H1 (cell line): Measurements from ENCODE around the gene RFX2. TPM values are rescaled to one million over a fixed set of nuclear protein-coding genes. Genes with fewer than 3 reads are reported as not detected.

Experiments used
- CTCF ChIA-PET: fragments of 300-600 bp; sonication (Branson Sonifier 250); formaldehyde crosslinking; loops from one replicate; lab custom pipeline; 2021; ENCODE audit not compliant: partially characterized antibody; lab: Charles Lee
- POLR2A ChIA-PET: fragments of 300-600 bp; sonication (Branson Sonifier 250); formaldehyde crosslinking; loops from one replicate; lab custom pipeline; 2021; ENCODE audit warnings: inconsistent platforms; ENCODE audit not compliant: partially characterized antibody; lab: Charles Lee
- DNase-seq, 2 experiments: peaks; one replicate each; pipeline versions ENCODE4 v3.0.0 to v3.0.0-alpha.2; 2010 to 2022; ENCODE audit warnings: low spot score in 2 of 2, low read depth in 1 of 2, mixed read lengths in 1 of 2
- FAIRE-seq: peaks from 2 replicates; lab custom pipeline; 2011; peaks lifted over from hg19 to GRCh38; lab: Jason Lieb, UNC
- H2AFZ ChIP-seq: 2 replicates; pipeline ENCODE4 v1.8.1; 2012; ENCODE audit warnings: low read length, inconsistent platforms
- H2AK5ac ChIP-seq: 2 replicates; pipeline ENCODE4 v1.6.1; 2013; ENCODE audit warnings: low read depth, low read length
- H2BK120ac ChIP-seq: replicated peaks from 2 replicates; pipeline ENCODE3; 2013; ENCODE audit warnings: low read depth, low read length, inconsistent platforms
- H2BK12ac ChIP-seq: 2 replicates; pipeline ENCODE4 v1.6.1; 2013; ENCODE audit warnings: low read depth, low read length
- H2BK15ac ChIP-seq: 2 replicates; pipeline ENCODE4 v1.6.1; 2013; ENCODE audit warnings: low read length
- H2BK20ac ChIP-seq: 2 replicates; pipeline ENCODE4 v1.6.1; 2013; ENCODE audit warnings: low read length
- H2BK5ac ChIP-seq: 2 replicates; pipeline ENCODE4 v1.6.1; 2013; ENCODE audit warnings: low read depth, low read length
- H3K14ac ChIP-seq: 2 replicates; pipeline ENCODE4 v1.6.1; 2013; ENCODE audit warnings: inconsistent platforms; ENCODE audit not compliant: insufficient read length
- H3K18ac ChIP-seq: 2 replicates; pipeline ENCODE4 v1.6.1; 2013; ENCODE audit warnings: low read length; ENCODE audit errors: extremely low read depth
- H3K23ac ChIP-seq: 2 replicates; pipeline ENCODE4 v1.6.1; 2013; ENCODE audit warnings: inconsistent platforms; ENCODE audit not compliant: insufficient read length
- H3K23me2 ChIP-seq: 2 replicates; pipeline ENCODE4 v1.6.1; 2013; ENCODE audit warnings: low read depth, low read length
- H3K27ac ChIP-seq: 2 replicates; pipeline ENCODE4 v1.6.1; 2011; ENCODE audit warnings: low read depth, low read length, inconsistent platforms
- H3K27me3 ChIP-seq, 4 experiments: replicated peaks in 1 of 4; 1 replicate in 1 of 4; 2 replicates in 3 of 4; pipeline versions ENCODE4 v1.6.1 to v1.8.1; 2011 to 2013; ENCODE audit warnings: low read length in 3 of 4, mild to moderate bottlenecking in 3 of 4, inconsistent platforms in 2 of 4, mixed read lengths in 2 of 4, moderate library complexity in 1 of 4; ENCODE audit not compliant: control insufficient read depth in 3 of 4, insufficient read depth in 3 of 4; ENCODE audit errors: extremely low read depth in 1 of 4
- H3K36me3 ChIP-seq, 4 experiments: 2 replicates each; pipeline versions ENCODE4 v1.6.1 to v1.8.1; 2011 to 2013; ENCODE audit warnings: mild to moderate bottlenecking in 4 of 4, low read length in 3 of 4, moderate library complexity in 2 of 4, control low read depth in 1 of 4, inconsistent platforms in 1 of 4; ENCODE audit not compliant: insufficient read depth in 4 of 4, control insufficient read depth in 2 of 4
- H3K4ac ChIP-seq: replicated peaks from 2 replicates; pipeline ENCODE3; 2013; ENCODE audit warnings: low read length, low read depth, mixed read lengths, inconsistent platforms; ENCODE audit not compliant: insufficient read length
- H3K4me1 ChIP-seq, 4 experiments: replicated peaks in 1 of 4; 1 replicate in 1 of 4; 2 replicates in 3 of 4; pipeline versions ENCODE4 v1.6.1 to v1.8.1; 2011 to 2013; ENCODE audit warnings: low read length in 3 of 4, inconsistent platforms in 2 of 4, mixed read lengths in 1 of 4; ENCODE audit not compliant: insufficient read depth in 4 of 4, control insufficient read depth in 3 of 4
- H3K4me2 ChIP-seq, 2 experiments: 2 replicates each; pipeline versions ENCODE4 v1.6.1 to v1.8.1; 2011 to 2013; ENCODE audit warnings: low read depth in 2 of 2, low read length in 2 of 2, control low read depth in 1 of 2, inconsistent platforms in 1 of 2, mild to moderate bottlenecking in 1 of 2; ENCODE audit not compliant: insufficient read depth in 1 of 2
- H3K4me3 ChIP-seq, 4 experiments: fragments of 200-600, 300-600 bp in 1 of 4; sonication (generic), shearing (Covaris generic), sonication (Bioruptor Twin) in 1 of 4; 2 replicates each; pipeline versions ENCODE4 v1.5.1 to v1.8.1; 2011 to 2016; ENCODE audit warnings: low read length in 4 of 4, low read depth in 3 of 4, control low read depth in 2 of 4, inconsistent platforms in 2 of 4, mild to moderate bottlenecking in 2 of 4, mixed read lengths in 1 of 4, moderate library complexity in 1 of 4; ENCODE audit not compliant: insufficient read depth in 2 of 4; ENCODE audit errors: extremely low read depth in 1 of 4
- H3K56ac ChIP-seq: replicated peaks from 2 replicates; pipeline ENCODE3; 2013; ENCODE audit warnings: low read depth, mild to moderate bottlenecking, mixed read lengths, low read length, inconsistent platforms; ENCODE audit not compliant: insufficient read length
- H3K79me1 ChIP-seq: 2 replicates; pipeline ENCODE4 v1.6.1; 2013; ENCODE audit warnings: low read depth, low read length, control low read depth
- H3K79me2 ChIP-seq, 2 experiments: 2 replicates each; pipeline versions ENCODE4 v1.6.1 to v1.8.1; 2012 to 2013; ENCODE audit warnings: low read length in 2 of 2, mild to moderate bottlenecking in 2 of 2, inconsistent platforms in 1 of 2; ENCODE audit not compliant: insufficient read depth in 2 of 2, control insufficient read depth in 1 of 2
- H3K9ac ChIP-seq, 4 experiments: replicated peaks in 1 of 4; 1 replicate in 1 of 4; 2 replicates in 3 of 4; pipeline versions ENCODE4 v1.6.1 to v1.8.1; 2011 to 2013; ENCODE audit warnings: low read depth in 3 of 4, low read length in 3 of 4, control low read depth in 2 of 4, mild to moderate bottlenecking in 2 of 4, moderate library complexity in 2 of 4, inconsistent platforms in 1 of 4; ENCODE audit errors: extremely low read depth in 1 of 4
- H3K9me3 ChIP-seq, 2 experiments: 2 replicates each; pipeline versions ENCODE4 v1.6.1 to v1.8.1; 2012 to 2013; ENCODE audit warnings: mild to moderate bottlenecking in 2 of 2, moderate library complexity in 2 of 2, control low read depth in 1 of 2, inconsistent platforms in 1 of 2, low read depth in 1 of 2, low read length in 1 of 2, mixed read lengths in 1 of 2; ENCODE audit not compliant: insufficient read depth in 2 of 2
- H4K20me1 ChIP-seq, 2 experiments: replicated peaks in 1 of 2; 2 replicates each; pipeline versions ENCODE3 to v1.8.1; 2011 to 2013; ENCODE audit warnings: inconsistent platforms in 2 of 2, low read length in 2 of 2, mild to moderate bottlenecking in 1 of 2; ENCODE audit not compliant: insufficient read depth in 2 of 2, control insufficient read depth in 1 of 2
- H4K5ac ChIP-seq: 2 replicates; pipeline ENCODE4 v1.6.1; 2013; ENCODE audit warnings: low read length, low read depth, mixed read lengths, inconsistent platforms; ENCODE audit not compliant: insufficient read length
- H4K8ac ChIP-seq: 2 replicates; pipeline ENCODE4 v1.8.0; 2013; ENCODE audit warnings: mild to moderate bottlenecking, moderate library complexity, low read length, inconsistent platforms; ENCODE audit not compliant: insufficient read depth; ENCODE audit errors: extremely low read depth
- H4K91ac ChIP-seq: replicated peaks from 2 replicates; pipeline ENCODE3; 2013; ENCODE audit warnings: low read length, mixed read lengths, inconsistent platforms; ENCODE audit not compliant: insufficient read length
- CBX5 ChIP-seq: fragments of 300-800, 300-1000 bp; sonication (generic); IDR thresholded peaks from 2 replicates; pipeline ENCODE4 v1.7.1; 2016; ENCODE audit warnings: antibody characterized with exemption, low read length, low read depth
- CTBP2 ChIP-seq: IDR thresholded peaks from 2 replicates; pipeline ENCODE4 v1.7.0; 2011; ENCODE audit warnings: borderline replicate concordance, mild to moderate bottlenecking, moderate library complexity, mixed read lengths, low read length; ENCODE audit not compliant: insufficient read depth, insufficient read length
- EGR1 ChIP-seq: IDR thresholded peaks from 2 replicates; pipeline ENCODE4 v1.6.1; 2011; ENCODE audit warnings: low read depth, low read length, borderline replicate concordance
- POLR2A ChIP-seq, 2 experiments: IDR thresholded peaks; 1 replicate in 1 of 2; 2 replicates in 1 of 2; pipeline ENCODE4 v1.6.1; 2011; ENCODE audit warnings: low read depth in 2 of 2, low read length in 2 of 2, mild to moderate bottlenecking in 2 of 2; ENCODE audit errors: control extremely low read depth in 1 of 2
- RAD21 ChIP-seq, 2 experiments: IDR thresholded peaks in 1 of 2; conservative IDR thresholded peaks in 1 of 2; 2 replicates each; pipeline ENCODE4 v1.6.1; 2011; ENCODE audit warnings: low read depth in 2 of 2, low read length in 2 of 2, improper control_type of control experiment in 1 of 2, inconsistent platforms in 1 of 2, mild to moderate bottlenecking in 1 of 2, moderate library complexity in 1 of 2
- SIX5 ChIP-seq: IDR thresholded peaks from 2 replicates; pipeline ENCODE4 v1.6.1; 2011; ENCODE audit warnings: mild to moderate bottlenecking, low read depth, low read length
- SRF ChIP-seq: IDR thresholded peaks from 2 replicates; pipeline ENCODE4 v1.6.1; 2011; ENCODE audit warnings: mild to moderate bottlenecking, low read depth, low read length, moderate library complexity
- TBP ChIP-seq: IDR thresholded peaks from 2 replicates; pipeline ENCODE4 v1.6.1; 2011; ENCODE audit warnings: low read depth, low read length, improper control_type of control experiment
- WGBS, 2 experiments: shearing (Covaris generic) in 1 of 2; methylation state at CpG; one replicate each; pipeline versions ENCODE4 v1.1.6 to v1.1.7; 2013 to 2015; ENCODE audit warnings: low lambda C conversion rate in 2 of 2, mixed read lengths in 2 of 2, inconsistent platforms in 1 of 2, low coverage in 1 of 2, missing lambda C conversion rate in 1 of 2; ENCODE audit not compliant: insufficient replicate concordance in 2 of 2, insufficient coverage in 1 of 2, insufficient read length in 1 of 2; ENCODE audit errors: extremely low coverage in 1 of 2, missing lambda C conversion rate in 1 of 2; 5-methylcytosine and 5-hydroxymethylcytosine counted together
- polyA plus RNA-seq, 7 experiments: library from polyadenylated mRNA; depleted of rRNA in 3 of 7; stranded (reverse) in 5 of 7; unstranded in 2 of 7; fragments of >200 nt in 5 of 7; fragments of 200-250 nt in 2 of 7; gene quantifications; 1 replicate in 5 of 7; 2 replicates in 1 of 7; 4 replicates in 1 of 7; pipeline versions ENCODE4 v1.2.1 to v1.2.3, GENCODE V29; 2011 to 2013; ENCODE audit warnings: missing spikeins in 2 of 7, mixed read lengths in 2 of 7
- total RNA-seq: library from RNA; stranded (reverse); fragmentation: NEBNext Ultra II Directional; extraction: Animal tissue kit (Norgen Biotek cat#: 25700); gene quantifications from 2 replicates; pipeline ENCODE4 v1.2.1, GENCODE V29; 2021
- TF ChIP-seq, protein P1 (sequence below), 3 experiments: IDR thresholded peaks; 1 replicate in 2 of 3; 2 replicates in 1 of 3; pipeline versions ENCODE4 v1.5.1 to v1.6.1; 2011; ENCODE audit warnings: low read length in 3 of 3, mild to moderate bottlenecking in 3 of 3, inconsistent platforms in 2 of 3, low read depth in 1 of 3, moderate library complexity in 1 of 3; ENCODE audit not compliant: insufficient read depth in 1 of 3; ENCODE audit errors: control extremely low read depth in 1 of 3

Gene RFX2
- total and polyA plus RNA-seq, 2 of the 8 experiments (the other 6 are each of a cell fraction or from before 2014, with no cell fraction given): 4.8 to 5.3 TPM

DNA sequence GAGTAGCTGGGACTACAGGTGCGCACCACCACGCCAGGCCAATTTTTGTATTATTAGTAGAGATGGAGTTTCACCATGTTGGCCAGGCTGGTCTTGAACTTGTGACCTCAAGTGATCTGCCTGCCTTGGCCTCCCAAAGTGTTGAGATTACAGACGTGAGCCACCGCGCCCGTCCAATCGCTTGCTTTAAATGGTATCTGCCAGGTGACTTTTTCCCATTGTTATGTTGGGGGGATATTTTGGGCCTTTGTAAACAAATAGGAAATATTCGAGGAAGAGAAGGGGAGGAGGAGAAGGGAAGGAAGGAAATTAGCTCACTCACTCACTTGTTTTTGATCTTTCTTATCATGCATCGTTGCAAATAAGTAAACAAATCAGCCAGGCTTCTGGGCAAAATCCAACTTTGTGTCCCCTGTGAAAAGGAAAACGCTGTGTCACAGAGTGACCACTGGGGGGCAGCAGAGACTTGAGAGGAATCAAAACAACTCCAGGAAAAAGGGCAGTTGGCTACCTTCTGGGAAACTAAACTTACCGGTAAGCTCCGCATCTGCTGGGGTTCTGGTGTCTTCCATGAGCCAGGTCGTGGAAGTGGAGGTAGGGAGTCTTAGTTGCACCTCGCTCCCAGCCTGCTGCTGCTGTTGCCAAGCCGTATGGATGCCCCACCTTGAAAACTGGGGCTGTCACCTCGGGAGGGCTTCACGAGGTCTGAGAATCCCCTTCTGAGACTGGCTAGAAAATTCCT is 123.1 kb downstream of the RFX2 start:
- Histone ChIP-seq H3K27me3 (peaks cover 0 to 3% (median 0%) of the 10 kb centered on the region in 4 experiments; a peak in 3 of 7 replicates), H2BK15ac (no peak overlapping the region), H2BK12ac (no peak overlapping the region), H3K56ac (no peak overlapping the region), H3K14ac (no peak overlapping the region), H3K27ac (no peak overlapping the region), H3K18ac (0 out of 2 replicates have a peak overlapping the region, but pooled peaks have one; percentile 54), H2AK5ac (no peak overlapping the region), H2AFZ (peak overlapping the region; percentile 79; the same call in 1 of the 2 replicates), H3K36me3 (no peaks in the 10 kb centered on the region), H4K8ac (peak overlapping the region; percentile 66; the same call in 1 of the 2 replicates), H3K4me2 (peak overlapping the region in 1 of 2 experiments; percentile 44; a peak in 2 of 4 replicates), H3K23ac (no peak overlapping the region), H3K9me3 (0 out of 4 replicates have a peak, but pooled peaks cover 0 to 2% of the 10 kb centered on the region in 2 experiments), H3K9ac (no peak overlapping the region), H2BK5ac (no peak overlapping the region; the same call in 1 of the 2 replicates), H3K79me1 (no peaks in the 10 kb centered on the region), H3K4ac (no peak overlapping the region), H2BK20ac (no peak overlapping the region), H2BK120ac (no peak overlapping the region), H3K23me2 (no peaks in the 10 kb centered on the region; the same call in 1 of the 2 replicates), H3K4me3 (no peak overlapping the region), H4K91ac (no peak overlapping the region), H3K4me1 (peaks cover 0 to 5% (median 0%) of the 10 kb centered on the region in 4 experiments; a peak in 4 of 7 replicates), H3K79me2 (no peaks in the 10 kb centered on the region), H4K20me1 (no peaks in the 10 kb centered on the region), H4K5ac (no peak overlapping the region)
- DNase-seq: peak; percentile 41 to 87
- FAIRE-seq: peak; percentile 75
- ChIA-PET POLR2A (interaction anchor here (1.2 to 1.5 kb wide), 2 partner anchors 9 to 36 kb away, joined by 3 to 4 read pairs; partner anchors contain the start of gene RANBP3), CTCF (interaction anchor here (0.6 to 13.2 kb wide), 31 partner anchors 8 to 244 kb away, joined by 3 to 306 read pairs (median 4); partner anchors contain the start of gene RANBP3)
- 47% methylated on average over 17 of the region's 17 CpGs; no CpG with 5 or more reads in 1 of the 2 experiments for WGBS, 2 experiments
- TF ChIP-seq RAD21 (IDR thresholded peaks at IDR 0.05 in 1 of 2, conservative IDR thresholded peaks at IDR 0.05 in 1 of 2; ENCODE audit: low read depth in 2 of 2, low read length in 2 of 2) (peak; percentile 88 to 90), TBP (no peak), EGR1 (no peak), CTBP2 (no peak), SRF (no peak), CBX5 (no peak), SIX5 (no peak), POLR2A (IDR thresholded peaks at IDR 0.05; ENCODE audit: control extremely low read depth in 1 of 2, low read depth in 2 of 2, low read length in 2 of 2) (no peak)
- TF ChIP-seq, protein P1, sequence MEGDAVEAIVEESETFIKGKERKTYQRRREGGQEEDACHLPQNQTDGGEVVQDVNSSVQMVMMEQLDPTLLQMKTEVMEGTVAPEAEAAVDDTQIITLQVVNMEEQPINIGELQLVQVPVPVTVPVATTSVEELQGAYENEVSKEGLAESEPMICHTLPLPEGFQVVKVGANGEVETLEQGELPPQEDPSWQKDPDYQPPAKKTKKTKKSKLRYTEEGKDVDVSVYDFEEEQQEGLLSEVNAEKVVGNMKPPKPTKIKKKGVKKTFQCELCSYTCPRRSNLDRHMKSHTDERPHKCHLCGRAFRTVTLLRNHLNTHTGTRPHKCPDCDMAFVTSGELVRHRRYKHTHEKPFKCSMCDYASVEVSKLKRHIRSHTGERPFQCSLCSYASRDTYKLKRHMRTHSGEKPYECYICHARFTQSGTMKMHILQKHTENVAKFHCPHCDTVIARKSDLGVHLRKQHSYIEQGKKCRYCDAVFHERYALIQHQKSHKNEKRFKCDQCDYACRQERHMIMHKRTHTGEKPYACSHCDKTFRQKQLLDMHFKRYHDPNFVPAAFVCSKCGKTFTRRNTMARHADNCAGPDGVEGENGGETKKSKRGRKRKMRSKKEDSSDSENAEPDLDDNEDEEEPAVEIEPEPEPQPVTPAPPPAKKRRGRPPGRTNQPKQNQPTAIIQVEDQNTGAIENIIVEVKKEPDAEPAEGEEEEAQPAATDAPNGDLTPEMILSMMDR (IDR thresholded peaks at IDR 0.05; ENCODE audit: control extremely low read depth in 1 of 3, insufficient read depth in 1 of 3, low read depth in 1 of 3, low read length in 3 of 3): peak; percentile 55 to 88 (median 88)
